Heart right ventricle (tissue), 16 donors: ENCODE results near the gene FADS1. TPM values are rescaled to one million over a fixed set of nuclear protein-coding genes. Genes with fewer than 3 reads are reported as not detected.

Experiments
- ATAC-seq, 8 donors: fragments of 200-7000 bp; cut with Tn5 transposase; one replicate each; pipeline ENCODE4 v1.9.1; 2020; ENCODE audit warnings: mild to moderate bottlenecking in 8 of 8, moderate library complexity in 8 of 8, moderate number of reproducible peaks in 1 of 8
- DNase-seq, 2 donors: peaks; one replicate each; pipeline ENCODE4 v3.0.0-alpha.2; 2020
- H3K27ac ChIP-seq, 10 donors: fragments of 200-600 bp; sonication (generic) in 2 of 10; one replicate each; pipeline versions ENCODE4 v1.5.0 to v1.8.0; 2020 to 2022; ENCODE audit warnings: mild to moderate bottlenecking in 3 of 10
- H3K27me3 ChIP-seq, 7 donors: fragments of 200-600 bp; one replicate each; pipeline ENCODE4 v1.8.0; 2021 to 2022; ENCODE audit warnings: mild to moderate bottlenecking in 2 of 7
- H3K36me3 ChIP-seq, 9 donors: fragments of 200-600 bp; sonication (generic) in 1 of 9; one replicate each; pipeline versions ENCODE4 v1.5.0 to v1.8.0; 2020 to 2022; ENCODE audit warnings: mild to moderate bottlenecking in 2 of 9
- H3K4me1 ChIP-seq, 9 donors: fragments of 200-600 bp; sonication (generic) in 1 of 9; one replicate each; pipeline versions ENCODE4 v1.5.0 to v1.8.0; 2020 to 2022; ENCODE audit warnings: mild to moderate bottlenecking in 4 of 9
- H3K4me3 ChIP-seq, 10 donors: fragments of 200-600 bp; sonication (generic) in 2 of 10; one replicate each; pipeline versions ENCODE4 v1.5.0 to v1.8.0; 2020 to 2022; ENCODE audit warnings: mild to moderate bottlenecking in 7 of 10, moderate library complexity in 2 of 10
- H3K9me3 ChIP-seq, 11 donors: fragments of 200-600 bp in 10 of 11; sonication (generic) in 2 of 11; one replicate each; pipeline versions ENCODE4 v1.5.0 to v1.8.0; 2013 to 2022; ENCODE audit warnings: mild to moderate bottlenecking in 2 of 11, control low read depth in 1 of 11, moderate library complexity in 1 of 11
- WGBS, 2 donors: extraction: QIAGEN DNeasy Blood & Tissue Kit; methylation state at CpG; one replicate each; pipeline ENCODE4 v1.1.7; 2013; ENCODE audit warnings: inconsistent platforms in 1 of 2; 5-methylcytosine and 5-hydroxymethylcytosine counted together
- intact Hi-C, 10 donors: fragments of 100-400 bp; cut with DNase I; formaldehyde crosslinking; loops; one replicate each; pipeline versions ENCODE4 v1.11.1 to v1.14.2; 2022
- polyA plus RNA-seq, 2 donors: library from polyadenylated mRNA; stranded (reverse); fragments of 200-250 nt; gene quantifications; one replicate each; pipeline ENCODE4 v1.2.3, GENCODE V29; 2013
- total RNA-seq, 10 donors: library from RNA; stranded (reverse); fragmentation: NEBNext Ultra II Directional in 3 of 10; extraction: Animal tissue kit (Norgen Biotek cat#: 25700) in 3 of 10; gene quantifications; one replicate each; pipeline versions ENCODE4 v1.2.1 to v1.2.4, GENCODE V29; 2021 to 2023
- TF ChIP-seq, protein P1 (sequence below), 9 donors: fragments of 200-600 bp; sonication (generic) in 2 of 9; IDR thresholded peaks; one replicate each; pipeline versions ENCODE4 v1.5.0 to v1.8.0; 2021 to 2022; ENCODE audit warnings: antibody characterized with exemption in 9 of 9, mild to moderate bottlenecking in 5 of 9, moderate library complexity in 1 of 9
- donor health status: Arrhythmogenic right ventricular cardiomyopathy.
- donor health status: ischemic (EF 13 %, LVEDD 7.1; RV severe dilation, severe dysfunction).
- donor health status: healthy with polysubstance abuse.
- donor health status: DM: no; HTN: yes; CAD: no.
- donor health status: DM: no; HTN: no; CAD: no.
- donor health status: ischemic (EF 25% LVEDD 6.9; RV normal size, moderate dysfunction).
- donor health status: ischemic (EF 25% LVEDD 5.7; RV mildly dilated, moderate dysfunction).
- donor health status: healthy.
- donor health status: DM: yes; HTN: yes; CAD: no.
- donor health status: Ischemic cardiomyopathy.
- donor health status: ischemic (EF 35%, LVEDD 5.7; RV mildly dilated, moderate dysfunction).
- donor health status: nonischemic (EF 11% LVEDD 7.7; RV severe dilation, severe dysfunction).
- donor health status: DM: yes; HTN: yes; CAD: no.
- donor health status: PGD.
- donor health status: ischemic (EF 29% LVEDD 5.4; RV normal size, mild dysfunction).
- donor health status: nonischemic (EF 23%, LVEDD 6.1; RV moderate dilation, normal function).

The FADS1 gene
- total and polyA plus RNA-seq, 12 donors = 13.8 to 37.4 (median 25.4) TPM

DNA sequence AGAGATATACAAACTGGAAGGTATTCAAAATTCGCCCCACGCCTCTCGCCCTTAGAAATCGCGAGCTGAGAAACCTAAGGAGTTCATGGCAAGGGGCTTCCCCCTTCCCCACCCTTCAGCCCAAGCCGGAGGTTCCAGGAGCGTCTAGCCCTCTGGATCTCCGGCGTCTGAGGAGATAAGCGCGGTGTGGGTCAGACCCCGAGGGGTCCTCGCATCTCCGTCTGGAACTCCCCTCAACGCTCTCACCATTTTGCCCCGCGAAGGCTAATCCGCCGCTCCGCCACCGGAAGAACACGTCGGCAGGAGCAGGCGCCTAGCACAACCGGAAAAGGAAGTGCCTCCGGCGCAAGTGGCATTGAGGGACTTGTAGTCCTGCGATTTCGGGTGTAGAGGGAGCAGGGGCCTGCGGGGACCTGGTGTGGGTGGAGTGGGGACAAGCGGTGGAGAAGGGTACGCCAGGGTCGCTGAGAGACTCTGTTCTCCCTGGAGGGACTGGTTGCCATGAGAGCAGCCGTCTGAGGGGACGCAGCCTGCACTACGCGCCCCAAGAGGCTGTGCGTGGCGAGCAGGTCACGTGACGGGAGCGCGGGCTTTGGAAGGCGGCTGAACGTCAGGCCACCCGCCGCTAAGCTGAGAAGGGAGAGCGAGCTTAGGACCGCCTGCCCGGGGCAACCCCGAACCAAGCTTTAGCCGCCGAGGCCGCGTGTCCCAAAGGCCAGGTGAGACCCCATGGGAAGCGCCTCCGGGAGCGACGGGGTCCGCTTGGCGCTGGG is 24.3 kb downstream of the FADS1 start, which contains the start of the genes FEN1 and TMEM258:
TSS of gene FEN1 (plus strand) at position 602 of the 773 bp plus-strand sequence. CDS start 2,451 bp downstream, outside the sequence.
TSS of gene TMEM258 (minus strand) at position 290 of the 773 bp plus-strand sequence. CDS start at position 249, 41 bp downstream.
- peak within 1 kb of the TSS; percentile 65 to 90 (median 78) for H3K4me3 ChIP-seq
- peaks cover 0 to 55% (median 16%) of the 10 kb centered on the region in 9 donors for H3K36me3 ChIP-seq
- H3K4me1 ChIP-seq = peaks cover 4 to 34% (median 21%) of the 10 kb centered on the region in 9 donors
- peak within 1 kb of the TSS; percentile 89 to 98 (median 96) for H3K27ac ChIP-seq
- peak; percentile 87 to 89 for DNase-seq
- WGBS, 2 donors = 0% methylated on average over 61 of the region's 61 CpGs
- H3K27me3 ChIP-seq = no peaks in the 10 kb centered on the region
- peak; percentile 91 to 97 (median 94) for ATAC-seq
- TF ChIP-seq, protein P1, sequence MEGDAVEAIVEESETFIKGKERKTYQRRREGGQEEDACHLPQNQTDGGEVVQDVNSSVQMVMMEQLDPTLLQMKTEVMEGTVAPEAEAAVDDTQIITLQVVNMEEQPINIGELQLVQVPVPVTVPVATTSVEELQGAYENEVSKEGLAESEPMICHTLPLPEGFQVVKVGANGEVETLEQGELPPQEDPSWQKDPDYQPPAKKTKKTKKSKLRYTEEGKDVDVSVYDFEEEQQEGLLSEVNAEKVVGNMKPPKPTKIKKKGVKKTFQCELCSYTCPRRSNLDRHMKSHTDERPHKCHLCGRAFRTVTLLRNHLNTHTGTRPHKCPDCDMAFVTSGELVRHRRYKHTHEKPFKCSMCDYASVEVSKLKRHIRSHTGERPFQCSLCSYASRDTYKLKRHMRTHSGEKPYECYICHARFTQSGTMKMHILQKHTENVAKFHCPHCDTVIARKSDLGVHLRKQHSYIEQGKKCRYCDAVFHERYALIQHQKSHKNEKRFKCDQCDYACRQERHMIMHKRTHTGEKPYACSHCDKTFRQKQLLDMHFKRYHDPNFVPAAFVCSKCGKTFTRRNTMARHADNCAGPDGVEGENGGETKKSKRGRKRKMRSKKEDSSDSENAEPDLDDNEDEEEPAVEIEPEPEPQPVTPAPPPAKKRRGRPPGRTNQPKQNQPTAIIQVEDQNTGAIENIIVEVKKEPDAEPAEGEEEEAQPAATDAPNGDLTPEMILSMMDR (IDR thresholded peaks at IDR 0.05) = peak in 1 of 9 donors; percentile 14
- no peaks in the 10 kb centered on the region for H3K9me3 ChIP-seq
- intact Hi-C loops = loop anchor here in 3 of 10 donors (5.0 to 10.0 kb wide), 4 partner anchors 152 to 522 kb away; partner anchors contain the start of gene BEST1 (in 1 of the 3)

DNA sequence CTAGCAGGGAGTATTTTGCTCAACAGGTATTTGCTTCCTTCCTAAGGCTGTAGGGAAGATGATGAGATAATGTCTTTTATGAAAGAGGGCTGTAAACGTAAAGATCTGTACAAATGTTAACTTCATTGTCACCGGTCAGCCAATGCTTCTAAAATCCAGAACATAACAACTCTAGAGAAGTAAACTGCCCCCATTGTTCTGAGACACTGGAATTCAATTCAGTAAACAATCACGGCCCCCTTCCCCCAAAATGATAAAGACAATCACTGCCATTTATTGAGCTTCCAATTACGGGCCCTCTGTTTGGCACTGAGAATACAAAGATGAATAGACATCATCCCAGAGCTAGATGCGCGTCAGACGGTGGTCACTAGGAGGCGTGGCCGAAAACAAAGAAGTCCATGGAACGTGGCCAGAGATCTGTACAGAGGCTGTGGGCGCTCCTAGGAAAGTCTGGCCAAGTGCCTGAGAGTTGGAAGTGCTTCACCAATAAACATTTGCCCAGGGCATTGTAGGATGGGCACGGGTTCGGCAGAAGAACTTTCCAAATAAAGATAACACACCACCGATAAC is 25.0 kb downstream of the FADS1 start:
- H3K36me3 ChIP-seq = peaks cover 0 to 62% (median 23%) of the 10 kb centered on the region in 9 donors
- ATAC-seq = peak; percentile 56 to 82 (median 68)

DNA sequence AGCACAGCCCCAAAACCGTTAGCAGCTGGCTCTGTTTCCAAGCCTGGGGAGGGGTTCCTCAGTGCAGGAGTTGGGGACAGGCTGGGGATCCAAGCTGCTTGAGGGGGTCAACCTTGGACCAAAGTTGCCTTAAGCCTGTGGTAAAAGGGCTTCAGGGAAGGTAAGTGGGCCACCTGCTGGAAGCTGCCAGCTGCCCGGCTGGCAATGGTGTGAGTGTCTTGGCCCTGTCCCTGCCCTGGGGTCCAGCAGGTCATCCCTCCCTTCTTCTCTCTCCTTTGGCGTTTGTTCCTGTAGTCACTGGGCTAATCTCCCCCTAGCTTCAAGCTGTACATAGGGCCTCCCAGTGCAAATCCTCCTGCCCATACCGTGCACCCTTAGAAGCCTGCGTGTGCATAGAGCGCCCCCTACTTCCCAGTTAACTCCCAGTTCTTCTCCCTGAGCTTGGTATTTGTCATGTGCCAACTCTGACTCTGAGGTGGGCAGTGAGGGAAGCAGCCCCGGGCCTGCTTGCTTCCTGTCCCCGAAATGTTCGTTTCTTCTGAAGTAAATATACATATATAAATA is 28.8 kb downstream of the FADS1 start:
- no peak for DNase-seq
- 48 to 54% methylated on average over 9 of the region's 9 CpGs for WGBS, 2 donors
- TF ChIP-seq, protein P1 (IDR thresholded peaks at IDR 0.05) = peak in 7 of 9 donors; percentile 12 to 36 (median 30)
- no peak for ATAC-seq
- Histone ChIP-seq H3K27me3 (no peaks in the 10 kb centered on the region), H3K27ac (no peak overlapping the region), H3K36me3 (peaks cover 0 to 72% (median 27%) of the 10 kb centered on the region in 9 donors), H3K4me1 (peaks cover 0 to 15% (median 11%) of the 10 kb centered on the region in 9 donors), H3K9me3 (no peaks in the 10 kb centered on the region), H3K4me3 (no peak overlapping the region)
- intact Hi-C loops = no loop called here

More for the DNA sequence above, 25.0 kb downstream of the FADS1 start:
- Histone ChIP-seq H3K27me3 (no peaks in the 10 kb centered on the region), H3K27ac (peak overlapping the region; percentile 89 to 98 (median 96)), H3K4me1 (peaks cover 4 to 27% (median 18%) of the 10 kb centered on the region in 9 donors), H3K4me3 (peak overlapping the region; percentile 65 to 90 (median 78)), H3K9me3 (no peaks in the 10 kb centered on the region)
- intact Hi-C loops = loop anchor here in 3 of 10 donors (5.0 to 10.0 kb wide), 4 partner anchors 153 to 523 kb away; partner anchors contain the start of gene BEST1 (in 1 of the 3)
- WGBS, 2 donors = 4 to 5% methylated on average over 14 of the region's 14 CpGs
- DNase-seq = peak; percentile 38 to 82
- TF ChIP-seq, protein P1 (IDR thresholded peaks at IDR 0.05) = peak in 3 of 9 donors; percentile 11 to 24 (median 23)
